BE2C (cell line): Measurements from ENCODE around the gene GPR107.

Experiments used
- DNase-seq: peaks from one replicate; pipeline ENCODE4 v3.0.0-alpha.2; 2020
- H3K27me3 ChIP-seq: fragments of 250-450 bp; sonication (Bioruptor Pico); 2 replicates; pipeline ENCODE4 v1.5.1; 2020; ENCODE audit warnings: mild to moderate bottlenecking
- H3K36me3 ChIP-seq: fragments of 250-450 bp; sonication (Bioruptor Pico); 2 replicates; pipeline ENCODE4 v1.5.1; 2020; ENCODE audit warnings: mild to moderate bottlenecking
- H3K4me1 ChIP-seq: fragments of 250-450 bp; sonication (Bioruptor Pico); 2 replicates; pipeline ENCODE4 v1.5.1; 2020
- H3K4me3 ChIP-seq: 2 replicates; pipeline ENCODE4 v1.5.1; 2011; ENCODE audit warnings: low read depth, low read length
- H3K9me3 ChIP-seq: fragments of 250-450 bp; sonication (Bioruptor Pico); 2 replicates; pipeline ENCODE4 v1.5.1; 2020
- TF ChIP-seq, protein P1 (sequence below): IDR thresholded peaks from 2 replicates; pipeline ENCODE4 v1.5.1; 2012; ENCODE audit warnings: mild to moderate bottlenecking, low read depth, low read length

Gene GPR107

DNA sequence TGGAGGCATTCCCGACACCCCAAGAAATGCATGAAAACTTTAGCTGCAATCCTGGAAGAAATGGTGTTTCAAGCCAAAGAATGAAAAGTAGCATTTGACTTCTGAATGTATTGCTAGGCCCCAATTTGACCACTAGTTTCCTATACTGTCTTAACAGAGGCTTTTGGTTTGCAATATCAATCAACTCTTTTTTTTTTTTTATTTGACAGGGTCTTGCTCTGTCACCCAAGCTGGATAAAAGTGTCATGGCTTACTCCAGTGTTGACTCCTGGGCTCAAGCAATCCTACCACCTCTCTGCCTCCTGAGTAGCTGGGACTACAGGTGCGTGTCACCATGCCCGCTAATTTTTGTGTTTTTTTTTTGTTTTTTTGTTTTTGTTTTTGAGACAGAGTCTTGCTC is 3.2 kb upstream of the GPR107 start:
- no peaks in the 10 kb centered on the region for H3K27me3 ChIP-seq
- no peak overlapping the region for H3K4me3 ChIP-seq
- H3K9me3 ChIP-seq: no peaks in the 10 kb centered on the region
- TF ChIP-seq, protein P1, sequence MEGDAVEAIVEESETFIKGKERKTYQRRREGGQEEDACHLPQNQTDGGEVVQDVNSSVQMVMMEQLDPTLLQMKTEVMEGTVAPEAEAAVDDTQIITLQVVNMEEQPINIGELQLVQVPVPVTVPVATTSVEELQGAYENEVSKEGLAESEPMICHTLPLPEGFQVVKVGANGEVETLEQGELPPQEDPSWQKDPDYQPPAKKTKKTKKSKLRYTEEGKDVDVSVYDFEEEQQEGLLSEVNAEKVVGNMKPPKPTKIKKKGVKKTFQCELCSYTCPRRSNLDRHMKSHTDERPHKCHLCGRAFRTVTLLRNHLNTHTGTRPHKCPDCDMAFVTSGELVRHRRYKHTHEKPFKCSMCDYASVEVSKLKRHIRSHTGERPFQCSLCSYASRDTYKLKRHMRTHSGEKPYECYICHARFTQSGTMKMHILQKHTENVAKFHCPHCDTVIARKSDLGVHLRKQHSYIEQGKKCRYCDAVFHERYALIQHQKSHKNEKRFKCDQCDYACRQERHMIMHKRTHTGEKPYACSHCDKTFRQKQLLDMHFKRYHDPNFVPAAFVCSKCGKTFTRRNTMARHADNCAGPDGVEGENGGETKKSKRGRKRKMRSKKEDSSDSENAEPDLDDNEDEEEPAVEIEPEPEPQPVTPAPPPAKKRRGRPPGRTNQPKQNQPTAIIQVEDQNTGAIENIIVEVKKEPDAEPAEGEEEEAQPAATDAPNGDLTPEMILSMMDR: no peak
- H3K36me3 ChIP-seq: no peaks in the 10 kb centered on the region
- no peaks in the 10 kb centered on the region for H3K4me1 ChIP-seq
- no peak for DNase-seq

DNA sequence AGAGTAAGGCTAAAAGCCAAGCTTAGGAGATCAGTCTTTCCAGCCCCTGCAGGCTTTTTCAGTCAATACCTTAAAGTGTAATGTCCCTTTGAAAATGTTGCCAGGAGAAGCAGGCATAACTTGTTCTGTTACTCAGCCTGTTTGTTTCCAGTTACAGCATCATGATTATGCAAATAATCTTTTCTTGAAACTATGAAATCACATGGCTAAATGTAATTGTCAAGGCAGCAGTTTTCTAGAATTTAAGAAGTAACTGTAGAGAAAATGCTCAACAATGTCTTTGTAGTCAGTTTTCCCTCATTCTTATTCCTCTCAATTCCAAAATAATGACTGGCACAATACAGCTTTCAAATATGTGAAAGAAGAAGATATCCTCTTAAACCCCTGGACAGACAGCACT is 1.9 kb upstream of the GPR107 start:
- H3K36me3 ChIP-seq: no peaks in the 10 kb centered on the region
- H3K4me1 ChIP-seq: no peaks in the 10 kb centered on the region
- DNase-seq: no peak
- no peak overlapping the region for H3K4me3 ChIP-seq
- TF ChIP-seq, protein P1: no peak
- H3K9me3 ChIP-seq: no peaks in the 10 kb centered on the region
- H3K27me3 ChIP-seq: no peaks in the 10 kb centered on the region

DNA sequence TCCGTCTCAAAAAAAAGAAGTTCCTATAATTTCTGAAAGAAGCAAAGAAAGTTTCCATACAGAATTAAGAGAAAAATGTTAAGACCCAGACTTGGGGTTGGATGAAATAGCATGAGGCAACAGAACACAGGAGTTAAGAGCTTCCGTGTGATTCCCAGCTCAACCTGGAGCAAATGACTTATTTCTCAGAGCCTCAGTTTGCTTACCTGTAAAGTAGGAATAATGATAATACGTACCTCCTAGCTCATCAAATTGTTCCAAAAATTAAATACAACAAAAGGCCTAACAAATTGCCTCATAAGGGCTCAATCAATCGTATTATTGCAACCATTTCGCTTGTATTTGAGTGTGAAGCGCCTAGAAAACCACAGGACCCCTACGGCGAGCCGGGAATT is 600 bp upstream of the GPR107 start:
- Histone ChIP-seq H3K36me3 (0 out of 2 replicates have a peak, but pooled peaks cover 3% of the 10 kb centered on the region), H3K9me3 (no peaks in the 10 kb centered on the region)

DNA sequence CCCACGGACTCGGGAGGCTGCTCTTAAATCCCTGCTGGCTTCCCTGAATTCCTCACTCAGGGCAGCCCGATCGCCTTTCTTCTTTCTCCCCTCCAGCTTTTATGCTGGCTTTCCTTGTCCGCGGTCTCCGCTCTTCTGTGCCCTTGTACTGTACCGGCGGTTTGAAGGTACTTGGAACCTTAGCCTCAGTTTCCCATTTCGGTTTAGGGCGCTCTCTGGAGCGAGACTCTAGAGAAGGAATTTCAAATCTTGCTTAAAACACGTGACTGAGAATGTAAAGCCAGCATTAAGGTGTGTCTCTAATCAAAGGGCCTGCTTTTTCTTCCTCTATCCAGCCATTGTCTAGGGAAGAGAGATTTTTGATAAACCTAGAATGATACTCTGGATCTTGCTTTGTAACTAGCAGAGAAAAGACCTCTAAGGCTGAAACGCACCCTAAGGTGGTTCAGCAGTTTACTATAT is 650 bp downstream of the GPR107 start:
- H3K4me3 ChIP-seq: peak overlapping the region; percentile 97
- no peak for DNase-seq
- TF ChIP-seq, protein P1: no peak
- H3K36me3 ChIP-seq: 0 out of 2 replicates have a peak, but pooled peaks cover 3% of the 10 kb centered on the region
- H3K9me3 ChIP-seq: no peaks in the 10 kb centered on the region
- H3K27me3 ChIP-seq: no peaks in the 10 kb centered on the region
- no peaks in the 10 kb centered on the region for H3K4me1 ChIP-seq

More for the DNA sequence above, 600 bp upstream of the GPR107 start:
- peak overlapping the region; percentile 97 for H3K4me3 ChIP-seq
- no peaks in the 10 kb centered on the region for H3K27me3 ChIP-seq
- H3K4me1 ChIP-seq: no peaks in the 10 kb centered on the region
- TF ChIP-seq, protein P1: no peak
- no peak for DNase-seq

DNA sequence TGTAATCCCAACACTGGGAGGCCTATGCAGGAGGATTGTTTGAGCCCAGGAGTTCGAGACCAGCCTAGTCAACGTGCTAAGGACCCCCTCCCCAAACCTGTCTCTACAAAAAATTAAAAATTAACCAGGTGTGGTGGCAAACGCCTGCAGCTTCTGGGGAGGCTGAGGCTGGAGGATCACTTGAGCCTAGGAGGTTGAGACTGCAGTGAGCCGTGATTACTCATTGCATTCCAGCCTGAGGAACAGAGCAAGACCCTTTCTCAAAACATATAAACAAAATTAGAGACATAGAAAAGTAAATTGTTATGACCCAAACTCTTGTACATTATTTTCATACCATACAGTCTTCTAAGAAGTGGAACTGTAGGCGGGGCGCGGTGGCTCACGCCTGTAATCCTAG is 1.1 kb downstream of the GPR107 start:
- Histone ChIP-seq H3K4me1 (no peaks in the 10 kb centered on the region), H3K36me3 (0 out of 2 replicates have a peak, but pooled peaks cover 3% of the 10 kb centered on the region), H3K4me3 (peak overlapping the region; percentile 97), H3K9me3 (no peaks in the 10 kb centered on the region), H3K27me3 (no peaks in the 10 kb centered on the region)
- TF ChIP-seq, protein P1: no peak
- no peak for DNase-seq

DNA sequence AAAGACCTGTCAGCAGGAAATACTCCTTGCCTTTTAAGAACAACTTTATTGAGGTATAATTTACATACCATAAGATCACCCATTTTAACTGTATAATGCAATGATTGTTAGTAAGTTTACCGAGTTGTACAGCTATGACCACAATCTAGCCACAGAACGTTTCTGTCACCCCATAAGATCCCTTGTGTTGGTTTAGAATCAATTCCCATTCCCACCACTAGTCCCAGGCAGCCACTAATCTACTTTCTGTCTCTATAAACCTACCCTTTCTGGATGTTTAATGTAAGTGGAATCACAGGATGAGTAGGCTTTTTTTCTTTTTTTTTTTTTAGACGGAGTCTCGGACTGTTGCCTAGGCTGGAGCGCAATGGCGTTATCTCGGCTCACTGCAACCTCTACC is 4.4 kb downstream of the GPR107 start:
- Histone ChIP-seq H3K9me3 (no peaks in the 10 kb centered on the region), H3K36me3 (peaks cover 3% of the 10 kb centered on the region; the same call in 1 of the 2 replicates), H3K4me1 (no peaks in the 10 kb centered on the region), H3K27me3 (no peaks in the 10 kb centered on the region), H3K4me3 (no peak overlapping the region)
- TF ChIP-seq, protein P1: peak; percentile 51
- no peak for DNase-seq
